Upper lobe of left lung (tissue), 4 donors: Measurements from ENCODE around the gene SMARCE1.

ENCODE experiments used
- CTCF ChIP-seq, 6 experiments: fragments of 450-650 bp in 4 of 6; fragments of 200-600 bp in 2 of 6; sonication (generic) in 2 of 6; IDR thresholded peaks; one replicate each; pipeline ENCODE4 v1.5.1; 2016 to 2019; ENCODE audit warnings: antibody characterized with exemption in 6 of 6
- POLR2A ChIP-seq, 4 donors: fragments of 450-650 bp; IDR thresholded peaks; one replicate each; pipeline ENCODE4 v1.5.1; 2016 to 2017; ENCODE audit warnings: antibody characterized with exemption in 4 of 4, mild to moderate bottlenecking in 2 of 4
- POLR2AphosphoS5 ChIP-seq, 2 donors: sonication (generic); formaldehyde crosslinking; IDR thresholded peaks; one replicate each; pipeline ENCODE4 v1.5.1; 2017; ENCODE audit warnings: antibody characterized with exemption in 2 of 2

GRCh38 chr17:40599468-40599763 is 48.2 kb downstream of the SMARCE1 start:
- TF ChIP-seq POLR2A (IDR thresholded peaks at IDR 0.05) (no peak), CTCF (IDR thresholded peaks at IDR 0.05) (no peak), POLR2AphosphoS5 (IDR thresholded peaks at IDR 0.05) (no peak)
